Mononuclear cell (primary cell): ENCODE data around the gene C4A. TPM values are rescaled to one million over a fixed set of nuclear protein-coding genes. Genes with fewer than 3 reads are reported as not detected.
"Not testable (repeated sequence)": the region's sequence is repeated elsewhere in the genome, so short reads cannot be mapped to it uniquely, and the experiment has no call there.

Experiments
- H3K27me3 ChIP-seq: 2 replicates; pipeline ENCODE4 v1.6.0; 2011; ENCODE audit warnings: low read length, control low read depth; ENCODE audit not compliant: insufficient read depth
- H3K4me1 ChIP-seq: 2 replicates; pipeline ENCODE4 v1.5.1; 2011; ENCODE audit warnings: mild to moderate bottlenecking, low read length, control low read depth; ENCODE audit not compliant: insufficient read depth
- H3K4me3 ChIP-seq: 2 replicates; pipeline ENCODE4 v1.5.1; 2011; ENCODE audit warnings: mild to moderate bottlenecking, low read length, moderate library complexity
- H3K9me3 ChIP-seq: 2 replicates; pipeline ENCODE4 v1.5.1; 2011; ENCODE audit warnings: low read depth, mild to moderate bottlenecking, control low read depth, low read length
- total RNA-seq: library from RNA; depleted of rRNA; stranded (reverse); fragments of >200 nt; gene quantifications from one replicate; pipeline ENCODE4 v1.2.3, GENCODE V29; 2012

C4A gene
- total RNA-seq, 1 donor = 0.94 TPM

GRCh38 chr6:31996385-31996784, 14.5 kb downstream of the C4A start:
- not testable (repeated sequence) for H3K27me3 ChIP-seq, H3K9me3 ChIP-seq, H3K4me3 ChIP-seq, H3K4me1 ChIP-seq

DNA sequence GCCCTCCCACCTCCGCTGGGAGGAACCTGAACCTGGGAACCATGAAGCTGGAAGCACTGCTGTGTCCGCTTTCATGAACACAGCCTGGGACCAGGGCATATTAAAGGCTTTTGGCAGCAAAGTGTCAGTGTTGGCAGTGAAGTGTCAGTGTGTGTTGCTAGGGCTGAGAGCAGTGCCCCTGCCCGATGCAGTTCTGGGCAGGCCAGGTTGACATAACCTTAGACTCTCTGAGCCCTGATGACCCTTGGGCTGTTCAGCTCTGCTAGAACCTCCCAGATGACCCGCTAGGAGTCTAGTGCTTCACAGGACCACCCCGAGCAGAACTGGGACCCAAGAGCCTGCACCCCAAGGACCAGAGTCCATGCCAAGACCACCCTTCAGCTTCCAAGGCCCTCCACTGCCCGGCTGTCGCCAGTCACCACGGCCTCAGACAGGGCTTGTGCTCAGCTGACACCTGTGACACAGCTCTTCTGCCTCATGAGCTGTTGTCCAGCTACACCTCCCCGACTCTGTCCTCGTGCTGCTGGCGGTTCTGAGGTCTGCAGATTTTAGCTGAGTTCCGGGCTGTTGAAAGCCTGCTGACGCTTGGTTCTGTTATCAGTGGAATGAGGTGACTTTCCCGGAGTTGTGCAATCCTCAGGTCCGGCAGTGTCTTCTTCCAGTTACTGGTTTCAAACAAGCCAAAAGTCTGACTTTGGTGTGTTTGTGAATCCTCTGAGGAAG, 20.9 kb downstream of the C4A start:
- not testable (repeated sequence) for H3K4me3 ChIP-seq, H3K4me1 ChIP-seq, H3K27me3 ChIP-seq, H3K9me3 ChIP-seq

DNA sequence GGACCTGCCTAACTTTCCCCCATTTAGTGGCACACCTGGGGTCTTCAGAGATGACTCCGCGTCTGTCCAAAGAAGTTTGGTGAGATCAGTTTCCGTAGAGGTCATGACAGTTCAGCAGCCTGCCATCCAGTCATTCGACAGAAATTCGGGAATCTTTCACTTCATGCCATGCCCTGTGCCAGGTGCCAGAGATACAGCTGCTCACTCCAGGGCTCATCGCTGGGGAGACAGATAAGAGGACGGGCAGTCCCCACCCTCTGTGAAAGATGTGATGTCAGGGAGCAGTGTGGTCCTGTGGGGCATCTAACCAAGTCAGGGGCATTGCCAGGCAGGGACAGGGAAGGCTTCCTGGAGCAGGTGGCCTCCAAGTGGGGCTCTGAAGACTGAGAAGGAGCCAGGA, 21.4 kb downstream of the C4A start:
- not testable (repeated sequence) for H3K27me3 ChIP-seq, H3K4me1 ChIP-seq, H3K9me3 ChIP-seq, H3K4me3 ChIP-seq

- not testable (repeated sequence) for H3K4me1 ChIP-seq, H3K9me3 ChIP-seq, H3K4me3 ChIP-seq, H3K27me3 ChIP-seq
Measured at GRCh38 chr6:32004393-32004792, 22.5 kb downstream of the C4A start.

GRCh38 chr6:32004864-32005537, 23.1 kb downstream of the C4A start:
- H3K4me1 ChIP-seq, H3K27me3 ChIP-seq, H3K4me3 ChIP-seq, H3K9me3 ChIP-seq: not testable (repeated sequence)

- not testable (repeated sequence) for H3K27me3 ChIP-seq, H3K4me1 ChIP-seq, H3K9me3 ChIP-seq, H3K4me3 ChIP-seq
Measured at GRCh38 chr6:32005538-32005880, 23.7 kb downstream of the C4A start.

DNA sequence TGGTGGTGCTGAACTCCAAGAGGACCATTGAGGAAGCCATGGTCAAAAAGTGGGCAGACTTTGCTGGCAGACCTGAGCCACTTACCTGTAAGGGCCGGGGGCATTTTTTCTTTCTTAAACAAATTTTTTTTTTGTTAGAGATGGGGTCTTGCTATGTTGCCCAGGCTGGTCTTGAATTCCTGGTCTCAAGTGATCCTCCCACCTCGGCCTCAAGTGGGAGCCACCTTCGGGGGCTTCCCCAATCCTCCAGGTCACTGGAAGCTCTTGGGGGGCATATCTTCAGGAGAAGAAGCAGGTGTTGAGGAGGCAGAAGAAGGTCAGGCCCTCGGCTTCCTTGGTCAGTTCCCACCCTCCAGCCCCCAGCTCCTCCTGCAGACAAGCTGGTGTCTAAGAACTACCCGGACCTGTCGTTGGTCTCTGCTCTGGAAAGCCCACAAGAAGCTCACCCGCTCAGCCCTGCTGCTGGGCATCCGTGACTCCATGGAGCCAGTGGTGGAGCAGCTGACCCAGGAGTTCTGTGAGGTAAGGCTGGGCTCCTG, 24.2 kb downstream of the C4A start:
- not testable (repeated sequence) for H3K9me3 ChIP-seq, H3K4me1 ChIP-seq, H3K4me3 ChIP-seq, H3K27me3 ChIP-seq

- H3K4me1 ChIP-seq, H3K27me3 ChIP-seq, H3K4me3 ChIP-seq: not testable (repeated sequence)
Measured at GRCh38 chr6:32007086-32007485, 25.2 kb downstream of the C4A start.

DNA sequence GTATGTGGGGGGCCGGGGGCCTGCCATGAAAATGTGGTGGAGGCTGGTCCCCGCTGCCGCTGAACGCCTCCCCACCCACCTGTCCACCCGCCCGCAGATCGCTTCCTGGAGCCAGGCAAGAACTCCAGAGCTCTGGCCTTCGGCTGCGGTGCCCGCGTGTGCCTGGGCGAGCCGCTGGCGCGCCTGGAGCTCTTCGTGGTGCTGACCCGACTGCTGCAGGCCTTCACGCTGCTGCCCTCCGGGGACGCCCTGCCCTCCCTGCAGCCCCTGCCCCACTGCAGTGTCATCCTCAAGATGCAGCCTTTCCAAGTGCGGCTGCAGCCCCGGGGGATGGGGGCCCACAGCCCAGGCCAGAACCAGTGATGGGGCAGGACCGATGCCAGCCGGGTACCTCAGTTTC, 26.2 kb downstream of the C4A start:
- not testable (repeated sequence) for H3K9me3 ChIP-seq, H3K4me1 ChIP-seq, H3K4me3 ChIP-seq, H3K27me3 ChIP-seq

More at GRCh38 chr6:32007086-32007485, 25.2 kb downstream of the C4A start:
- not testable (repeated sequence) for H3K9me3 ChIP-seq

DNA sequence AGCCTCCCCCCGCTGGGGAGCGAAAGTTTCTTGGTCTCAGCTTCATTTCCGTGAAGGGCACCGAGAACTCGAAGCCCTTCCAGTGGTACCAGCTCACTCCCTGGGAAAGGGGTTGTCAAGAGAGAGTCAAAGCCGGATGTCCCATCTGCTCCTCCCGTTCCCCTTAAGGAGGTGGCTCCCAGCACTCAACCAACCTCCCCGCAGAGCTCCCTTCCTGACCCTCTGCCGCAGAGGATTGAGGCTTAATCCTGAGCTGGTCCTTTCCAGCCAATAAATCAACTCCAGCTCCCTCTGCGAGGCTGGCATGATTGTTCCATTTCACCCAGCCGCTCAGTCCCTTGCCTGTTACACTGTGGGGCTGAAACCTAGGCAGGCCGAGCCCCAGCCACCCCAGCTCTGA, 26.8 kb downstream of the C4A start:
- H3K4me3 ChIP-seq, H3K27me3 ChIP-seq, H3K9me3 ChIP-seq, H3K4me1 ChIP-seq: not testable (repeated sequence)

DNA sequence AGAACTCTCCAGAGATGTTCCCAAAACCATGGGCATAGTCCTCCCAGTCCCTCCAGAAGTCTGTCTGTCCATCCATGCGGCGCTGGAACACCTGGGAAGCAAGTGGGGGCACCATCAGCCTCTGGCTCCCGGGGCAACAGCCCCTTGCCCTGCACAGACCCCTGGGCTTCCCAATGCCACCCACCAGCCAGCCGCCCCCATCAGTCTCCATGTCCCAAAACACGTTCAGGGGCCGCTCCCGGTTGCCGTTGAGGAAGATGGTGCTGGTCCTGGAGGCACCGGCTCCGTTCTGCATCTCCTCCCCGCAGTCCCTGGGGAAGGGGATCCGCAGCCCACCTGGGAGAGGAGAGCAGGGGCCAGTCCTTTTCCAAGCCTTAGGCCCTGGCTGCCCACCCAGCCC, 27.7 kb downstream of the C4A start:
- not testable (repeated sequence) for H3K27me3 ChIP-seq, H3K4me3 ChIP-seq, H3K9me3 ChIP-seq, H3K4me1 ChIP-seq

GRCh38 chr6:32010856-32011530, 29.1 kb downstream of the C4A start:
- H3K9me3 ChIP-seq, H3K27me3 ChIP-seq, H3K4me1 ChIP-seq, H3K4me3 ChIP-seq: not testable (repeated sequence)

- H3K4me1 ChIP-seq, H3K9me3 ChIP-seq, H3K4me3 ChIP-seq, H3K27me3 ChIP-seq: not testable (repeated sequence)
Measured at GRCh38 chr6:32012941-32013617, 31.2 kb downstream of the C4A start.

GRCh38 chr6:32013738-32014137, 31.9 kb downstream of the C4A start:
- not testable (repeated sequence) for H3K27me3 ChIP-seq, H3K4me1 ChIP-seq, H3K9me3 ChIP-seq, H3K4me3 ChIP-seq

- not testable (repeated sequence) for H3K9me3 ChIP-seq, H3K27me3 ChIP-seq, H3K4me3 ChIP-seq, H3K4me1 ChIP-seq
Measured at GRCh38 chr6:32014547-32014946, 32.7 kb downstream of the C4A start, which contains the start of gene C4B. Gene C4B, plus strand, starts transcription at chr6:32014795. Its CDS starts 51 bp downstream, at chr6:32014846.
